GM18507 (cell line): ENCODE data around the gene ALPK3.

Source experiments
- DNase-seq: peaks from one replicate; pipeline ENCODE4 v3.0.0; 2011; ENCODE audit warnings: low read depth; ENCODE audit not compliant: insufficient read length; ENCODE audit errors: extremely low spot score
- FAIRE-seq: peaks from 2 replicates; lab custom pipeline; 2011; peaks lifted over from hg19 to GRCh38; lab: Jason Lieb, UNC

Gene ALPK3

GRCh38 chr15:84840255-84840654 is 23.1 kb downstream of the ALPK3 start:
- FAIRE-seq, result no peak
- no peak for DNase-seq

- FAIRE-seq, result no peak
- DNase-seq, result no peak
Observed at GRCh38 chr15:84840741-84841429, 23.7 kb downstream of the ALPK3 start.

- DNase-seq (no peak), FAIRE-seq (no peak)
Observed at GRCh38 chr15:84842781-84843180, 25.6 kb downstream of the ALPK3 start.

- FAIRE-seq, result no peak
- DNase-seq, result no peak
Observed at GRCh38 chr15:84844964-84845363, 27.8 kb downstream of the ALPK3 start.

GRCh38 chr15:84845631-84846030 is 28.5 kb downstream of the ALPK3 start:
- peak; percentile 73 for FAIRE-seq

GRCh38 chr15:84846269-84846668 is 29.1 kb downstream of the ALPK3 start:
- FAIRE-seq (no peak), DNase-seq (no peak)

More at GRCh38 chr15:84845631-84846030, 28.5 kb downstream of the ALPK3 start:
- DNase-seq, result peak; percentile 40

- FAIRE-seq, result no peak
Observed at GRCh38 chr15:84847382-84847781, 30.2 kb downstream of the ALPK3 start.

GRCh38 chr15:84852212-84852611 is 35.1 kb downstream of the ALPK3 start:
- no peak for DNase-seq
- FAIRE-seq, result no peak

More at GRCh38 chr15:84847382-84847781, 30.2 kb downstream of the ALPK3 start:
- DNase-seq, result no peak

- DNase-seq (no peak), FAIRE-seq (no peak)
Observed at GRCh38 chr15:84855136-84855535, 38.0 kb downstream of the ALPK3 start.

- FAIRE-seq, result no peak
Observed at GRCh38 chr15:84855765-84856164, 38.6 kb downstream of the ALPK3 start.

GRCh38 chr15:84856731-84857417 is 39.7 kb downstream of the ALPK3 start:
- DNase-seq (no peak), FAIRE-seq (no peak)

More at GRCh38 chr15:84855765-84856164, 38.6 kb downstream of the ALPK3 start:
- DNase-seq, result no peak

GRCh38 chr15:84857418-84858004 is 40.4 kb downstream of the ALPK3 start:
- FAIRE-seq, result no peak
- no peak for DNase-seq

GRCh38 chr15:84858231-84858630 is 41.1 kb downstream of the ALPK3 start:
- FAIRE-seq (no peak), DNase-seq (no peak)

- no peak for DNase-seq
- FAIRE-seq, result no peak
Observed at GRCh38 chr15:84859144-84859543, 42.0 kb downstream of the ALPK3 start.

GRCh38 chr15:84859651-84860050 is 42.5 kb downstream of the ALPK3 start:
- DNase-seq (no peak), FAIRE-seq (no peak)

- FAIRE-seq (no peak), DNase-seq (no peak)
Observed at GRCh38 chr15:84861781-84862180, 44.6 kb downstream of the ALPK3 start.

GRCh38 chr15:84862214-84862975 is 45.2 kb downstream of the ALPK3 start:
- DNase-seq (no peak), FAIRE-seq (no peak)

GRCh38 chr15:84863565-84864443 is 46.6 kb downstream of the ALPK3 start:
- no peak for FAIRE-seq
- no peak for DNase-seq

GRCh38 chr15:84864444-84864795 is 47.3 kb downstream of the ALPK3 start:
- no peak for DNase-seq
- no peak for FAIRE-seq
